GF-D8 (cell line): Measurements from ENCODE around the gene FOXA2.

Experiments
- DNase-seq: peaks from one replicate; lab custom pipeline; 2025; lab: John Stamatoyannopoulos, UW

Gene FOXA2

DNA sequence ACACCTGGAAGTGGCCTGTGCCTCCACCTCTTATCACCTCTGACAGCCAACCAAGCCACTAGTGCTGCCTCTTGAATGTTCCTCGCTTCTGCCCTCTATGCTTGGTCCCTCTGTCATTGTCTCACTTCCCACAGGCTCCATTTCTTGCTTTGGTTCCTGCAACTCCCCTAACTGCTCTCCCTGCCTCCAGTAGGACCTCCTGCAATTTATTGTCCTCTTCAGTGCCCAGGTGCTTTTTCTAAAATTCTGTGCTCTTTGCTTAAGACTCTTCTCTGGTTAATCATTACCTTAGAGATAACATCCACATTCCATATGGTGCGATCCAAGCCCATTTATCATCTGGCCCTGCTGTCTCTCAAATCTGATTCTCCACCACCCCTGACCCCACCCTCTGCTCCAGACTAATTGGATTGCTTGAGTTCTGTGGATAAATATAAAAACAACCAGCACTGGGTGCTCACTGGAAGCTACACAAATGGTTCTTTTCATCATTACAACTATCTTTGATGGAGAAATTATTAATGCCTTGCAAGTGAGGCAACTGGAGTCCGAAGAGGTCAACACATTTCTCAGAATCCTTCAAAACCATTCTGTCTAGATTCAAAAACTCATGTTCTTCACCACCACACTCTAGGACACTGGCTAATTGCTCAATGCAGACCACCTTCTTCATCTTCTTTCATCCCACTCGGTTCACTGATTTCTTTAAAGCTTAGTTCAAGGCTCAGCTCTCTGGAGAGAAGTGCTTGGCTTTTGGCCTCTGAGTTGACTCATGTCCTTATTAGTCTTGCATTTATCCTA, 47.2 kb downstream of the FOXA2 start:
- DNase-seq: no peak

DNA sequence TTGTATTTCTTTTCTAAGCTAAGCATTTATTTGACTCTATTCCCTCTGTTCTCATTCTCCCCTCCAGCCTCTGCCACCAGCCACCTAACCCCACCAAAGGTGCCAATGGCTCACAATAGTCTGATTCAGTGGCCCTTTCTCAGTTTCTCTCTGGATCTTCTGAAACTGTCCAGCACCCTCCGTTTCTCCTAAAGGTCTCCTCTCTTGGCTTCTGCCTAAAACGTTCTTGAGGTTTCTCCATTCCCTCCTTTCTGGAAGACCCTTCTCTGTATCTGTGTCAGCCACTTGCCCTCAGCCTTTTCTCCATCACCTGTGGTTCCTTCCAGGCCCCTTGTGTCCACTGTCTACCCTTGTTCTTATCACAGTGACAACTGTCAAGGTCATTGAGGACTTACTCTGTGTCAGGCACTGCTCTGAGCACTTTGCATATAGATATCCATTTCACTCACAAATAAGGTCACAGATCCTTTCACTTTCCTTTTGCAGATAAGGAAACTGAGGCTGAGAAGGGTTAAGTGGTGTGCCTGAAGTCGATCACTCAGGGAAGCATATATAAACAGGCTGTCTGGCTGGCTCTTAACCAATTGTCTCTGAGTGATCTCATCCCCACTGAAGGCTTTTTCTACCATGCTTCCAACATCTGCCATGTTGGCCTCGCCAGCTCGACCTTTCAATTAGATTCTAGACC, 48.1 kb downstream of the FOXA2 start:
- DNase-seq: no peak

DNA sequence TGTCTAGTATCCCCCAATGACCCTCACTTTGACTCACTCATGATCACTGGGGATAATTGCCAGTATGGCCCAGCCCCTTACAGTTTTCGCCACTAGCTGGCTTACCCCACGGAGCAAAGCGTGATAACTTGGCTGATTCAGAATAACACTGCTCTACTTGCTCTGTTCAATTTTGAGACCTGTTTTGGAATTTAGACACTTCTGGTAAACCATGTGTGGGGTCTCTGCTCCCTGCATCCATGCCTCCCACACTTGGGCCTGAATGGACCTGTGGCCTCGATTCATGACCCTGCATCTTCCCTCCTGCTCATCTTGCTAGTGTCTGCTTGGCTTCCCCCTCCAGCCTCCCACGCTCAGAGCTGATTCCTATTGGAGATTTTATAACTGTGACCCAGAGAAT, 48.9 kb downstream of the FOXA2 start:
- no peak for DNase-seq

DNA sequence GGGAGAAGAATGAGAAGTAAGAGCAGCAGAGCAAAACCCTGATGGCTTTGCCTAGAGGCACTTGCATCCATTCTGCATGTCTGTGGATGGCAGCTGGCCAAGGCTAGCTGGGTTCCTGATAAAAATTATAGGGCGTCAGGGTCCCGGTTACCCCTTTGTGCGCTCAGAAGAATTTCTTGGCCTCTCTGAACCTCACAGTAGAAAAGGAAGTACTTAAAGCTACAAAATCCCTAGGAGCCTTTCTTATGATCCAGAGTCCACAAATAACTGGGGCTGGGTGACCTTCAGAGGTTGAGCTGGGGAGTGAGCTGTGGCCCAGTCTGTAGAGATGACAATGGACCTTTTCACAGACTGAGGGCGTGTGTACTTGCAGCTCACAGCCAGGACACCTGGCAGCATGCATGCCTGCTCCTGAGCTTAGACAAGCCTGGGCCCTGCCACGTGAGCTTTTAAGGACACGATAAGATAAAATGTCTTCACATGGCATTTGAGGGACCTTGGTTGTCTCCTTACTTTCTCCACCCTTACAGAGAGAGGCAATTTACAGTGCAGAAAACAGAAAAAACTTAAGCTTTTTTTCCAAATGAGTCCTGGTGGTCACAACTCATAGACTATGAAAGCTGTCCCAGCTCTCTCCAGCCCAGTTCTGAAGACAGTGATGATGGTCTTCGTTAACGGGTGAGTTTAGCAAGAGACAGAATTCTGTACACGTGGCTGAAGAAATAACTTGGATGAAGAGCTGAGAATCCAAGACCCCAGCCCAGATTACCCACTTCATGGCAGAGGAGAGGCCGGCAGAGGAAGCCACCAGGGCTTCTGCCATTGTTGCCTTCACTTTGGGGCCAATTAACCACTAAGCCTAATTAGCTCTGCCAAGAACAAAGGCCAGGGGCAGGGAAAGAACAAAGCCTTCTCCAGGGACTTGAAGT, 50.3 kb downstream of the FOXA2 start:
- DNase-seq: no peak

DNA sequence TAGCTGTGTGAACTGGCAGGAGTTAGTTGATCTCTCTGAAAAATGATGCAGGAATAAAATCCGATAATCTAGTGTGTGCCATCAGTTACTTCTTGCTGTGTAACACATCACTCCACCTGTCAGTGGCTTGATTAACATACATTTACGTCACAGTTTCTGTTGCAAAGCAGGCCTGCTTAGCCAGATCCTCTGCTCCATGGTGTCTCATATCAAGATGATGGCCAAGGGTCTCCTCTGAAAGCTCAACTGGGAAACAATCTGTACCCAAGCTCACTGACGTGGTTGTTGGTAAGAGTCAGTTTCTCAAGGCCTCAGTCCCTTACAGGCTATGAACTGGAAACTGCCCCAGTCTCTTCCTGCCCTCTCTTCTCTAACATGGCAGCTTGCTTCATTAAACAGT, 51.8 kb downstream of the FOXA2 start:
- DNase-seq: no peak

DNA sequence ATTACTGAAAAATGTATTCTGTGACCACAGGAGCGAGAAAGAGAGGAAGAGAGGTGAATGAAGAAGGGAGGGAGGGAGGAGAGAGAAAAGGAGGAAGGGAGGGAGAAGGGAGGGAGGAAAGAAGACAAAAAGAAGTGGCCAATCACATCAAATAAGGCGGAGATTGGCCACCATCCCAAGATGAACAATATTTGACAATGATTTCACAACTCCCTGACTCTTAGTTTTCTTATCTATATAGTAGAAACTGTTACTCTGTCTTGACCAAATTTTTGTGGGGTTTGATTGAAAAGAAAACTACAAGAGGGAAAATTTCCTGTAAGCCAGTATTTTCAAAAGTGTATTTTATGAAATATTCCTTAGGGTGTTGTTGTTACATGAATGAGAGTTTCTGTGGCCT, 52.6 kb downstream of the FOXA2 start:
- DNase-seq: no peak

DNA sequence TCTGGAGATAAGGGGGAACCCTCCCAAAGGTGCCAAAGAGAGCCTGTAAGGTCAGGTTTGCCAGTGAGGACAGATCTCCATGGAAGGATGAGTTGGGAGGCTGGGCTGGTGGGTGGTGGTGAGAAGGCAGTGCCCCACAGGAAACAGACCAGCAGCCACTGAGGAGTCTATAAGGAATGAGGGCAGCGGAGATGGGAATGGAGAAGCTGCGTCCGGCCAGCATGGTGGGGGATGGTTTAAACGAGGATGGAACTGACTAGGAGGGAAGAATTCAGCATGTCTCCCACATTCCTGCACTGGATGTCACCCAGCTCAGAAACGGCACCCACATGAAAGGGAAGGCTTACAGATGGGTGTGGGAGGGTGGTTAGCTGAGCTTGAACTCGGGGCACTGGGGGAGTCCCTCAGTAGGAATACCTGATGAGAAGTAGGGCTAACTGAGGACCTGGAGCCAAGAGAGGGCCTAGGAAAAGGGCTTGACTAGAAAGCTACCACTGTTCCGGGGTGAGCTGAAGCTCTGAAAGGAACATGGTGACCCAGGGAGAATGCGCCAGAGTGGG, 53.2 kb downstream of the FOXA2 start:
- DNase-seq: no peak
